Gastrocnemius medialis (tissue), 4 donors: ENCODE data around the gene FXYD4. TPM values are rescaled to one million over a fixed set of nuclear protein-coding genes. Genes with fewer than 3 reads are reported as not detected.

Experiments
- ATAC-seq, 2 donors: fragments of 150-250 bp; one replicate each; pipeline ENCODE4 v1.9.1; 2016
- DNase-seq, 2 donors: peaks; one replicate each; pipeline ENCODE4 v3.0.0-alpha.2; 2019
- H3K27ac ChIP-seq, 4 donors: fragments of 200-600 bp; sonication (generic); 1 replicate in 1 of 4; 2 replicates in 3 of 4; pipeline ENCODE4 v1.5.1; 2016 to 2018; ENCODE audit warnings: mild to moderate bottlenecking in 2 of 4, moderate library complexity in 1 of 4
- H3K27me3 ChIP-seq, 3 donors: fragments of 200-600 bp; sonication (generic) in 2 of 3; 1 replicate in 1 of 3; 2 replicates in 2 of 3; pipeline versions ENCODE4 v1.5.1 to v1.6.0; 2016 to 2019; ENCODE audit warnings: mild to moderate bottlenecking in 1 of 3, moderate library complexity in 1 of 3
- H3K36me3 ChIP-seq, 2 donors: fragments of 200-600 bp; sonication (generic) in 1 of 2; one replicate each; pipeline ENCODE4 v1.5.1; 2017 to 2018
- H3K4me1 ChIP-seq, 2 donors: fragments of 200-600 bp; sonication (generic) in 1 of 2; one replicate each; pipeline ENCODE4 v1.5.1; 2016 to 2017; ENCODE audit warnings: mild to moderate bottlenecking in 2 of 2
- H3K4me3 ChIP-seq, 4 donors: fragments of 200-600 bp; sonication (generic) in 3 of 4; 1 replicate in 1 of 4; 2 replicates in 3 of 4; pipeline ENCODE4 v1.5.1; 2016 to 2019; ENCODE audit warnings: mild to moderate bottlenecking in 2 of 4
- H3K9me3 ChIP-seq, 3 donors: fragments of 200-600 bp; sonication (generic) in 2 of 3; 1 replicate in 1 of 3; 2 replicates in 2 of 3; pipeline ENCODE4 v1.5.1; 2016 to 2019
- CTCF ChIP-seq, 5 experiments: fragments of 450-650 bp in 3 of 5; fragments of 200-600 bp in 2 of 5; sonication (generic) in 2 of 5; IDR thresholded peaks in 4 of 5; conservative IDR thresholded peaks in 1 of 5; 1 replicate in 4 of 5; 2 replicates in 1 of 5; pipeline ENCODE4 v1.5.1; 2016 to 2019; ENCODE audit warnings: antibody characterized with exemption in 5 of 5, mild to moderate bottlenecking in 3 of 5, moderate library complexity in 3 of 5
- POLR2A ChIP-seq, 2 donors: fragments of 450-650 bp; IDR thresholded peaks; one replicate each; pipeline ENCODE4 v1.6.1; 2017; ENCODE audit warnings: antibody characterized with exemption in 2 of 2, mild to moderate bottlenecking in 2 of 2, moderate library complexity in 2 of 2
- in situ Hi-C, 4 donors: fragments of 200-750 bp; cut with MboI; loops; one replicate each; pipeline versions ENCODE4 v1.15.0 to v1.8.0; 2017; ENCODE audit warnings: low sequenced_read_pairs in 4 of 4
- intact Hi-C: fragments of 100-400 bp; cut with DNase I; formaldehyde crosslinking; loops from one replicate; pipeline ENCODE4 v1.15.1; 2023; ENCODE audit warnings: low total_unique reads
- total RNA-seq, 4 donors: library from RNA; depleted of rRNA; stranded (reverse); fragments of >200 nt; gene quantifications; one replicate each; pipeline versions ENCODE4 v1.1.0 to v1.2.3, GENCODE V29; 2016

The FXYD4 gene
- total RNA-seq, 4 donors from 2014 or later = not detected

- H3K4me1 ChIP-seq = peaks cover 50 to 56% of the 10 kb centered on the region in 2 donors
- in situ Hi-C loops (loop anchor here in 1 of 4 donors (5.0 kb wide), 1 partner anchor 55 kb away; no protein-coding TSS in a partner anchor), intact Hi-C loops (loop anchor here (1.0 to 2.0 kb wide), 4 partner anchors 10 to 178 kb away; partner anchors contain the start of genes ZNF239 and ZNF487)
- no peaks in the 10 kb centered on the region for H3K27me3 ChIP-seq
- peak overlapping the region; percentile 96 to 100 (median 97) for H3K27ac ChIP-seq
- peak; percentile 91 to 93 for ATAC-seq
- peaks cover 0 to 29% of the 10 kb centered on the region in 2 donors for H3K36me3 ChIP-seq
- peak; percentile 89 to 90 for DNase-seq
- H3K4me3 ChIP-seq = peak overlapping the region; percentile 62 to 93 (median 76)
- H3K9me3 ChIP-seq = no peaks in the 10 kb centered on the region
- TF ChIP-seq CTCF (IDR thresholded peaks at IDR 0.05 in 4 of 5, conservative IDR thresholded peaks at IDR 0.05 in 1 of 5) (no peak), POLR2A (IDR thresholded peaks at IDR 0.05) (peak; percentile 86)
Measured at GRCh38 chr10:43396928-43397624, 25.6 kb downstream of the FXYD4 start.

- TF ChIP-seq POLR2A (IDR thresholded peaks at IDR 0.05) (no peak), CTCF (IDR thresholded peaks at IDR 0.05 in 4 of 5, conservative IDR thresholded peaks at IDR 0.05 in 1 of 5) (no peak)
- in situ Hi-C loops = loop anchor here in 1 of 4 donors (5.0 kb wide), 1 partner anchor 53 kb away; no protein-coding TSS in a partner anchor
- H3K36me3 ChIP-seq = peaks cover 0 to 10% of the 10 kb centered on the region in 2 donors
- intact Hi-C loops = no loop called here
- peak overlapping the region in 3 of 4 donors; percentile 5 to 100 (median 96) for H3K27ac ChIP-seq
- no peak overlapping the region for H3K4me3 ChIP-seq
- peaks cover 50 to 74% of the 10 kb centered on the region in 2 donors for H3K4me1 ChIP-seq
- H3K27me3 ChIP-seq = no peaks in the 10 kb centered on the region
- DNase-seq (no peak), ATAC-seq (no peak)
- H3K9me3 ChIP-seq = no peaks in the 10 kb centered on the region
Measured at GRCh38 chr10:43398939-43399319, 27.5 kb downstream of the FXYD4 start.

GRCh38 chr10:43399320-43400310, 28.2 kb downstream of the FXYD4 start:
- peaks cover 53 to 81% of the 10 kb centered on the region in 2 donors for H3K4me1 ChIP-seq
- intact Hi-C loops = no loop called here
- DNase-seq (peak in 1 of 2 donors; percentile 2), ATAC-seq (no peak)
- no peak for TF ChIP-seq POLR2A (IDR thresholded peaks at IDR 0.05)
- no peak for TF ChIP-seq CTCF (IDR thresholded peaks at IDR 0.05 in 4 of 5, conservative IDR thresholded peaks at IDR 0.05 in 1 of 5)
- peak overlapping the region in 2 of 4 donors; percentile 5 to 100 for H3K27ac ChIP-seq
- no peaks in the 10 kb centered on the region for H3K9me3 ChIP-seq
- in situ Hi-C loops = loop anchor here in 2 of 4 donors (5.0 to 25.0 kb wide), 2 partner anchors 53 to 1588 kb away; partner anchors contain the start of gene DEPP1 (in 2 of the 2)
- H3K27me3 ChIP-seq = no peaks in the 10 kb centered on the region
- H3K36me3 ChIP-seq = peaks cover 0 to 3% of the 10 kb centered on the region in 2 donors
- H3K4me3 ChIP-seq = no peak overlapping the region

GRCh38 chr10:43401627-43402026, 30.2 kb downstream of the FXYD4 start:
- no peaks in the 10 kb centered on the region for H3K9me3 ChIP-seq
- no peak for DNase-seq
- peak overlapping the region in 1 of 4 donors; percentile 7 for H3K27ac ChIP-seq
- TF ChIP-seq POLR2A (IDR thresholded peaks at IDR 0.05) (no peak), CTCF (IDR thresholded peaks at IDR 0.05 in 4 of 5, conservative IDR thresholded peaks at IDR 0.05 in 1 of 5) (no peak)
- no peak overlapping the region for H3K4me3 ChIP-seq
- no peaks in the 10 kb centered on the region for H3K36me3 ChIP-seq
- H3K4me1 ChIP-seq = peaks cover 59 to 87% of the 10 kb centered on the region in 2 donors
- ATAC-seq = no peak
- in situ Hi-C loops = loop anchor here in 2 of 4 donors (25.0 kb wide), 1 partner anchor 1586 kb away; the partner anchor contains the start of gene DEPP1 (in 2 of the 2)
- intact Hi-C loops = no loop called here
- H3K27me3 ChIP-seq = no peaks in the 10 kb centered on the region
